Measurements from ENCODE around the gene TTC22. TPM values are rescaled to one million over a fixed set of nuclear protein-coding genes. Genes with fewer than 3 reads are reported as not detected.

Gene TTC22
- total and polyA plus RNA-seq, 2 of the 4 experiments (the other 2 are of a cell fraction), result not detected

GRCh38 chr1:54781023-54781723 lies 19.9 kb downstream of the TTC22 start:
- Histone ChIP-seq H3K4me2 (ENCODE audit: low read depth, low read length) (no peak overlapping the region), H4K8ac (ENCODE audit: low read depth in 2 of 2, low read length in 2 of 2) (no peak overlapping the region), H4K20me1 (ENCODE audit: insufficient read depth, low read length) (no peaks in the 10 kb centered on the region), H3K4ac (ENCODE audit: low read depth, low read length) (no peak overlapping the region), H3K23ac (ENCODE audit: low read depth, low read length) (no peak overlapping the region), H3K14ac (replicated peaks; ENCODE audit: low read depth, low read length) (no peak overlapping the region), H3K18ac (ENCODE audit: low read depth, low read length) (no peak overlapping the region), H2BK15ac (ENCODE audit: low read depth, low read length) (no peak overlapping the region), H4K91ac (ENCODE audit: insufficient read depth, low read depth, low read length) (no peak overlapping the region), H3K79me1 (ENCODE audit: low read depth in 1 of 2, low read length in 2 of 2) (no peaks in the 10 kb centered on the region), H2AFZ (replicated peaks; ENCODE audit: low read length, poor library complexity) (peak overlapping the region; percentile 41), H2BK120ac (ENCODE audit: low read depth, low read length) (no peak overlapping the region), H2BK5ac (ENCODE audit: low read depth, low read length, poor library complexity, severe bottlenecking) (no peak overlapping the region), H2AK9ac (replicated peaks; ENCODE audit: low read depth, low read length, poor library complexity) (no peak overlapping the region), H3K9ac (ENCODE audit: low read depth, low read length) (no peak overlapping the region), H3K4me1 (ENCODE audit: control insufficient read depth, insufficient read depth, low read length) (no peaks in the 10 kb centered on the region; the same call in 1 of the 2 replicates), H2AK5ac (ENCODE audit: low read depth, low read length) (no peak overlapping the region), H2BK20ac (ENCODE audit: low read depth, low read length) (no peak overlapping the region), H3K36me3 (ENCODE audit: control insufficient read depth, insufficient read depth, low read length) (no peaks in the 10 kb centered on the region), H3K4me3 (ENCODE audit: insufficient read depth, low read depth, low read length) (no peak overlapping the region), H3K27ac (ENCODE audit: insufficient read depth, low read length) (no peak overlapping the region), H3K56ac (ENCODE audit: extremely low read depth, insufficient read depth, low read length) (no peak overlapping the region), H3K9me3 (ENCODE audit: control insufficient read depth, insufficient read depth, low read length) (no peaks in the 10 kb centered on the region), H4K5ac (ENCODE audit: low read depth, low read length) (no peak overlapping the region), H3K9me1 (ENCODE audit: insufficient read depth, low read length) (no peaks in the 10 kb centered on the region), H3K27me3 (ENCODE audit: control insufficient read depth, insufficient read depth, low read length) (peaks cover 75% of the 10 kb centered on the region)
- BruUV-seq (replicated peaks), result no TSS peak
- WGBS, 2 experiments (ENCODE audit: extremely low coverage in 2 of 2, insufficient read length in 1 of 2), result 4% methylated on average over 37 of the region's 74 CpGs; no CpG with 5 or more reads in 1 of the 2 experiments
- TF ChIP-seq CEBPB (IDR thresholded peaks at IDR 0.05; ENCODE audit: low read depth, low read length) (peak; percentile 78), MAFK (IDR thresholded peaks at IDR 0.05; ENCODE audit: low read depth, low read length) (no peak)
- dilution Hi-C loops (cut with HindIII; ENCODE audit: low sequenced_read_pairs, unreplicated experiment), result no loop called here
- ATAC-seq (ENCODE audit: low read depth) (peak; percentile 49), DNase-seq (no peak)
- intact Hi-C loops (cut with micrococcal nuclease), result no loop called here
- CTCF ChIA-PET, result interaction anchor here (0.6 kb wide), 1 partner anchor 292 kb away, joined by 3 read pairs; no protein-coding TSS in a partner anchor
- POLR2A ChIA-PET (ENCODE audit: unreplicated experiment), result no interaction called here
- in situ Hi-C loops (cut with MboI; ENCODE audit: low sequenced_read_pairs), result loop anchor here (25.0 kb wide), 1 partner anchor 919 kb away; no protein-coding TSS in a partner anchor

Measured in IMR-90 (cell line).